ENCODE measurements around the gene ERGIC1.

ERGIC1 gene

GRCh38 chr5:172949426-172949825, 115.4 kb downstream of the ERGIC1 start:
- DNase-seq (ENCODE audit: low spot score): no peak
- Histone ChIP-seq H3K36me3 (replicated peaks in 1 of 2; ENCODE audit: control insufficient read depth in 2 of 2, insufficient read depth in 2 of 2, low read length in 2 of 2) (peaks cover 16 to 60% of the 10 kb centered on the region in 2 donors), H2AK5ac (ENCODE audit: low read depth, low read length) (no peak overlapping the region), H3K27me3 (ENCODE audit: control insufficient read depth in 3 of 3, insufficient read depth in 3 of 3, low read depth in 1 of 3, low read length in 3 of 3) (no peaks in the 10 kb centered on the region), H2BK15ac (ENCODE audit: low read length) (no peak overlapping the region), H3K4me1 (ENCODE audit: control insufficient read depth in 2 of 2, insufficient read depth in 1 of 2, low read depth in 1 of 2, low read length in 2 of 2) (no peaks in the 10 kb centered on the region), H4K91ac (ENCODE audit: low read depth, low read length, poor library complexity) (no peak overlapping the region), H3K27ac (replicated peaks; ENCODE audit: low read length) (no peak overlapping the region), H2AFZ (ENCODE audit: low read length) (no peak overlapping the region), H3K4me3 (ENCODE audit: low read length in 2 of 2) (no peak overlapping the region), H2BK12ac (ENCODE audit: low read length) (no peak overlapping the region), H3K4ac (ENCODE audit: low read length) (no peak overlapping the region), H3K79me1 (ENCODE audit: low read depth, low read length) (no peaks in the 10 kb centered on the region), H2BK5ac (ENCODE audit: low read length) (no peak overlapping the region), H3K9me3 (replicated peaks in 1 of 2; ENCODE audit: control insufficient read depth in 2 of 2, insufficient read depth in 1 of 2, low read depth in 1 of 2, low read length in 2 of 2) (no peaks in the 10 kb centered on the region), H3K14ac (ENCODE audit: low read length) (no peak overlapping the region), H3K23ac (ENCODE audit: low read depth, low read length, poor library complexity) (no peak overlapping the region), H4K8ac (ENCODE audit: low read depth, low read length) (no peak overlapping the region), H3K9ac (ENCODE audit: low read depth, low read length, poor library complexity) (no peak overlapping the region), H3K4me2 (ENCODE audit: insufficient read depth, low read length, poor library complexity, severe bottlenecking) (no peak overlapping the region), H3K18ac (ENCODE audit: low read length) (no peak overlapping the region), H2BK120ac (ENCODE audit: low read depth, low read length) (no peak overlapping the region)
- no CpG with 5 or more reads among the region's 3 CpGs for WGBS, 2 donors (ENCODE audit: extremely low coverage in 2 of 2, insufficient read length in 2 of 2, insufficient replicate concordance in 1 of 2)

GRCh38 chr5:172950176-172950965, 116.3 kb downstream of the ERGIC1 start:
- peaks cover 16 to 51% of the 10 kb centered on the region in 2 donors for H3K36me3 ChIP-seq (replicated peaks in 1 of 2; ENCODE audit: control insufficient read depth in 2 of 2, insufficient read depth in 2 of 2, low read length in 2 of 2)
- H2AFZ ChIP-seq (ENCODE audit: low read length): no peak overlapping the region
- H3K23ac ChIP-seq (ENCODE audit: low read depth, low read length, poor library complexity): no peak overlapping the region
- no peak overlapping the region for H3K4me2 ChIP-seq (ENCODE audit: insufficient read depth, low read length, poor library complexity, severe bottlenecking)
- H2BK12ac ChIP-seq (ENCODE audit: low read length): no peak overlapping the region
- no peak overlapping the region for H4K91ac ChIP-seq (ENCODE audit: low read depth, low read length, poor library complexity)
- no peak overlapping the region for H3K18ac ChIP-seq (ENCODE audit: low read length)
- no peak overlapping the region for H2BK120ac ChIP-seq (ENCODE audit: low read depth, low read length)
- H4K8ac ChIP-seq (ENCODE audit: low read depth, low read length): no peak overlapping the region
- no peak overlapping the region for H2AK5ac ChIP-seq (ENCODE audit: low read depth, low read length)
- no peaks in the 10 kb centered on the region for H3K9me3 ChIP-seq (replicated peaks in 1 of 2; ENCODE audit: control insufficient read depth in 2 of 2, insufficient read depth in 1 of 2, low read depth in 1 of 2, low read length in 2 of 2)
- no peak overlapping the region for H2BK15ac ChIP-seq (ENCODE audit: low read length)
- H3K27ac ChIP-seq (replicated peaks; ENCODE audit: low read length): no peak overlapping the region
- H3K9ac ChIP-seq (ENCODE audit: low read depth, low read length, poor library complexity): no peak overlapping the region
- no peak overlapping the region for H2BK5ac ChIP-seq (ENCODE audit: low read length)
- peak overlapping the region in 1 of 2 donors; percentile 54 for H3K4me3 ChIP-seq (ENCODE audit: low read length in 2 of 2)
- H3K27me3 ChIP-seq (ENCODE audit: control insufficient read depth in 3 of 3, insufficient read depth in 3 of 3, low read depth in 1 of 3, low read length in 3 of 3): no peaks in the 10 kb centered on the region
- H3K14ac ChIP-seq (ENCODE audit: low read length): no peak overlapping the region
- DNase-seq (ENCODE audit: low spot score): no peak
- H3K4ac ChIP-seq (ENCODE audit: low read length): no peak overlapping the region
- no peaks in the 10 kb centered on the region for H3K4me1 ChIP-seq (ENCODE audit: control insufficient read depth in 2 of 2, insufficient read depth in 1 of 2, low read depth in 1 of 2, low read length in 2 of 2)
- H3K79me1 ChIP-seq (ENCODE audit: low read depth, low read length): no peaks in the 10 kb centered on the region
- WGBS, 2 donors (ENCODE audit: extremely low coverage in 2 of 2, insufficient read length in 2 of 2, insufficient replicate concordance in 1 of 2): no CpG with 5 or more reads among the region's 12 CpGs

- H3K4me2 ChIP-seq (ENCODE audit: insufficient read depth, low read length, poor library complexity, severe bottlenecking): no peak overlapping the region
- H2BK5ac ChIP-seq (ENCODE audit: low read length): no peak overlapping the region
- H2AFZ ChIP-seq (ENCODE audit: low read length): no peak overlapping the region
- no CpG with 5 or more reads among the region's 11 CpGs for WGBS, 2 donors (ENCODE audit: extremely low coverage in 2 of 2, insufficient read length in 2 of 2, insufficient replicate concordance in 1 of 2)
- no peak overlapping the region for H2BK12ac ChIP-seq (ENCODE audit: low read length)
- H4K91ac ChIP-seq (ENCODE audit: low read depth, low read length, poor library complexity): no peak overlapping the region
- H3K27me3 ChIP-seq (ENCODE audit: control insufficient read depth in 3 of 3, insufficient read depth in 3 of 3, low read depth in 1 of 3, low read length in 3 of 3): no peaks in the 10 kb centered on the region
- no peak overlapping the region for H3K23ac ChIP-seq (ENCODE audit: low read depth, low read length, poor library complexity)
- H3K18ac ChIP-seq (ENCODE audit: low read length): no peak overlapping the region
- DNase-seq (ENCODE audit: low spot score): no peak
- no peak overlapping the region for H3K27ac ChIP-seq (replicated peaks; ENCODE audit: low read length)
- H2BK120ac ChIP-seq (ENCODE audit: low read depth, low read length): no peak overlapping the region
- H3K79me1 ChIP-seq (ENCODE audit: low read depth, low read length): no peaks in the 10 kb centered on the region
- peaks cover 13 to 40% of the 10 kb centered on the region in 2 donors for H3K36me3 ChIP-seq (replicated peaks in 1 of 2; ENCODE audit: control insufficient read depth in 2 of 2, insufficient read depth in 2 of 2, low read length in 2 of 2)
- no peak overlapping the region for H3K4me3 ChIP-seq (ENCODE audit: low read length in 2 of 2)
- no peak overlapping the region for H2AK5ac ChIP-seq (ENCODE audit: low read depth, low read length)
- no peak overlapping the region for H3K4ac ChIP-seq (ENCODE audit: low read length)
- H2BK15ac ChIP-seq (ENCODE audit: low read length): no peak overlapping the region
- no peak overlapping the region for H4K8ac ChIP-seq (ENCODE audit: low read depth, low read length)
- H3K14ac ChIP-seq (ENCODE audit: low read length): no peak overlapping the region
- no peaks in the 10 kb centered on the region for H3K9me3 ChIP-seq (replicated peaks in 1 of 2; ENCODE audit: control insufficient read depth in 2 of 2, insufficient read depth in 1 of 2, low read depth in 1 of 2, low read length in 2 of 2)
- H3K4me1 ChIP-seq (ENCODE audit: control insufficient read depth in 2 of 2, insufficient read depth in 1 of 2, low read depth in 1 of 2, low read length in 2 of 2): no peaks in the 10 kb centered on the region
- H3K9ac ChIP-seq (ENCODE audit: low read depth, low read length, poor library complexity): peak overlapping the region; percentile 18
Observed at GRCh38 chr5:172951371-172952033, 117.5 kb downstream of the ERGIC1 start.

- no CpG with 5 or more reads among the region's 4 CpGs for WGBS, 2 donors (ENCODE audit: extremely low coverage in 2 of 2, insufficient read length in 2 of 2, insufficient replicate concordance in 1 of 2)
- H2BK15ac ChIP-seq (ENCODE audit: low read length): no peak overlapping the region
- no peak overlapping the region for H3K4ac ChIP-seq (ENCODE audit: low read length)
- no peak overlapping the region for H3K18ac ChIP-seq (ENCODE audit: low read length)
- no peak overlapping the region for H3K27ac ChIP-seq (replicated peaks; ENCODE audit: low read length)
- no peak overlapping the region for H4K91ac ChIP-seq (ENCODE audit: low read depth, low read length, poor library complexity)
- H3K23ac ChIP-seq (ENCODE audit: low read depth, low read length, poor library complexity): no peak overlapping the region
- DNase-seq (ENCODE audit: low spot score): no peak
- H3K4me1 ChIP-seq (ENCODE audit: control insufficient read depth in 2 of 2, insufficient read depth in 1 of 2, low read depth in 1 of 2, low read length in 2 of 2): no peaks in the 10 kb centered on the region
- no peak overlapping the region for H3K4me2 ChIP-seq (ENCODE audit: insufficient read depth, low read length, poor library complexity, severe bottlenecking)
- peaks cover 11 to 37% of the 10 kb centered on the region in 2 donors for H3K36me3 ChIP-seq (replicated peaks in 1 of 2; ENCODE audit: control insufficient read depth in 2 of 2, insufficient read depth in 2 of 2, low read length in 2 of 2)
- H3K79me1 ChIP-seq (ENCODE audit: low read depth, low read length): no peaks in the 10 kb centered on the region
- no peak overlapping the region for H2AK5ac ChIP-seq (ENCODE audit: low read depth, low read length)
- no peak overlapping the region for H4K8ac ChIP-seq (ENCODE audit: low read depth, low read length)
- no peak overlapping the region for H2BK5ac ChIP-seq (ENCODE audit: low read length)
- no peaks in the 10 kb centered on the region for H3K27me3 ChIP-seq (ENCODE audit: control insufficient read depth in 3 of 3, insufficient read depth in 3 of 3, low read depth in 1 of 3, low read length in 3 of 3)
- H2AFZ ChIP-seq (ENCODE audit: low read length): no peak overlapping the region
- peak overlapping the region; percentile 18 for H3K9ac ChIP-seq (ENCODE audit: low read depth, low read length, poor library complexity)
- no peak overlapping the region for H2BK12ac ChIP-seq (ENCODE audit: low read length)
- no peaks in the 10 kb centered on the region for H3K9me3 ChIP-seq (replicated peaks in 1 of 2; ENCODE audit: control insufficient read depth in 2 of 2, insufficient read depth in 1 of 2, low read depth in 1 of 2, low read length in 2 of 2)
- no peak overlapping the region for H2BK120ac ChIP-seq (ENCODE audit: low read depth, low read length)
- no peak overlapping the region for H3K4me3 ChIP-seq (ENCODE audit: low read length in 2 of 2)
- H3K14ac ChIP-seq (ENCODE audit: low read length): no peak overlapping the region
Observed at GRCh38 chr5:172952034-172952511, 118.0 kb downstream of the ERGIC1 start.
